KOPT-K1 (cell line): ENCODE data around the gene TAF7.

Experiments
- H3K27ac ChIP-seq: fragments of 200-600 bp; sonication (generic); 2 replicates; pipeline ENCODE4 v1.5.1; 2016; ENCODE audit warnings: antibody characterized with exemption, mild to moderate bottlenecking, low read depth, low read length; ENCODE audit not compliant: poor library complexity, severe bottlenecking
- H3K36me3 ChIP-seq: fragments of 200-600 bp; sonication (generic); 2 replicates; pipeline ENCODE4 v1.5.1; 2017; ENCODE audit warnings: antibody characterized with exemption, mild to moderate bottlenecking, low read length, moderate library complexity; ENCODE audit not compliant: insufficient read depth
- H3K9me3 ChIP-seq: fragments of 200-600 bp; sonication (generic); 2 replicates; pipeline ENCODE4 v1.5.1; 2017; ENCODE audit warnings: antibody characterized with exemption, low read length, mild to moderate bottlenecking; ENCODE audit not compliant: insufficient read depth, poor library complexity, severe bottlenecking

The TAF7 gene

GRCh38 chr5:141313711-141314110 lies 6.9 kb downstream of the TAF7 start:
- H3K9me3 ChIP-seq: peaks cover 87% of the 10 kb centered on the region
- no peak overlapping the region for H3K27ac ChIP-seq
- H3K36me3 ChIP-seq: peaks cover 57% of the 10 kb centered on the region

DNA sequence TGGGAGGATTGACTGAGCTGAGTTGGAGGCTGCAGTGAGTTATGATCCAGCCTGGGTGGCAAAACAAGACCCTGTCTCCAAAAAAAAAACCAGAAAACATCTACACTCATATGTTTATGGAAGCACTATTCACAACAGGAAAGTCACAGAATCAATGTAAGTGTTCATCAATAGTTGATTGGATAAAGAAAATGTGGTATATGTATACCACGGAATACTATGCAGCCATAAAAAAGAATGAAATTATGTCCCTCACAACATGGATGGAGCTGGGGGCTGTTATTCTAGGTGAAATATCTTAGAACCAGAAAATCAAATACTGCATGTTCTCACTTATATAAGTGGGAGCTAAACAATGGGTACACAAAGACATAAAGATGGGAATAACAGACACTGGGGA lies 14.0 kb downstream of the TAF7 start:
- Histone ChIP-seq H3K9me3 (peaks cover 76% of the 10 kb centered on the region), H3K27ac (no peak overlapping the region), H3K36me3 (peaks cover 4% of the 10 kb centered on the region; the same call in 1 of the 2 replicates)

- Histone ChIP-seq H3K27ac (no peak within 1 kb of the TSS), H3K9me3 (peaks cover 71% of the 10 kb centered on the region), H3K36me3 (no peaks in the 10 kb centered on the region)
These were observed 16.8 kb downstream of the TAF7 start, which contains the start of gene SLC25A2 for GRCh38 chr5:141303756-141304155. Gene SLC25A2 (minus strand): TSS chr5:141304049. CDS start chr5:141303865, 184 bp downstream.

DNA sequence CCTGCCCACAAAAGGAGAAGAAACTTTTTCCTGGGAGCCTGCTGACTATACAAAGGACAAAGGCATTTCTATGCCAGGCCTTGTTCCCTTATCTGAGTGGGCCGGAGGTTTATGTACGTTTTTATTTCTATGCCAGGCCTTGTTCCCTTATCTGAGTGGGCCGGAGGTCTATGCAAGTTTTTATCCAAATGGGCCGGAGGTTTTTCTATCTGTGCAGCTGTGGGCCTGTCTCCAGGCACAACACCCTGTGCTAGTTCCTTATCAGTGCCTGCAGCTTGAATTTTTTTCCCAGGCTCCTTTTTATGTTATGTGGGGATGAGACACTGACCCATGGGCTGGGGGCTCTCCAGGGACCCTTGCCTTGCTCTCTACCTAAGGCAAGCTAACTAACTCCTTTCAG lies 22.2 kb downstream of the TAF7 start:
- Histone ChIP-seq H3K27ac (no peak overlapping the region), H3K36me3 (no peaks in the 10 kb centered on the region), H3K9me3 (peaks cover 47% of the 10 kb centered on the region)

- Histone ChIP-seq H3K27ac (no peak overlapping the region), H3K36me3 (no peaks in the 10 kb centered on the region), H3K9me3 (peaks cover 38% of the 10 kb centered on the region)
These were observed 47.7 kb downstream of the TAF7 start for GRCh38 chr5:141272906-141273305.

DNA sequence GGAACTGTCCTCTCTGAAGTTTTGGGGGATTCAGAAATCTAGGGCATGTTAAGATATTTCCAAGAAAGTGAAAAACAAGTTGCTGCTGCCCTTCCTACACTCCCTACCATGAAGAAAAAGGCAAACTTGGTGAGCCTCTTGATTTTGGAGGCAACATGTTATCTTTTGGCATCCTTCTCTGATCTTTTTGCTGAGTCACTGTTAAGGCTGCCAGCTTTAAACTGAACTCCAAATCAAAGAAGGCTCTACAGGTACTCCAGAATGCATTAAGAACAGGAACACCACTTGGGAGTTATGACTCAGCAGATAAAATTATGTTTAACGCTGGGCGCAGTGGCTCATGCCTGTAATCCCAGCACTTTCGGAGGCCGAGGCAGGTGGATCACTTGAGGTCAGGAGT lies 51.4 kb downstream of the TAF7 start:
- H3K27ac ChIP-seq: no peak overlapping the region
- H3K36me3 ChIP-seq: no peaks in the 10 kb centered on the region
- peaks cover 64% of the 10 kb centered on the region for H3K9me3 ChIP-seq
